Measurements from ENCODE around the gene RASGRP4. TPM values are rescaled to one million over a fixed set of nuclear protein-coding genes. Genes with fewer than 3 reads are reported as not detected.
"Not testable (repeated sequence)": the region's sequence is repeated elsewhere in the genome, so short reads cannot be mapped to it uniquely, and the experiment has no call there.

Gene RASGRP4, protein sequence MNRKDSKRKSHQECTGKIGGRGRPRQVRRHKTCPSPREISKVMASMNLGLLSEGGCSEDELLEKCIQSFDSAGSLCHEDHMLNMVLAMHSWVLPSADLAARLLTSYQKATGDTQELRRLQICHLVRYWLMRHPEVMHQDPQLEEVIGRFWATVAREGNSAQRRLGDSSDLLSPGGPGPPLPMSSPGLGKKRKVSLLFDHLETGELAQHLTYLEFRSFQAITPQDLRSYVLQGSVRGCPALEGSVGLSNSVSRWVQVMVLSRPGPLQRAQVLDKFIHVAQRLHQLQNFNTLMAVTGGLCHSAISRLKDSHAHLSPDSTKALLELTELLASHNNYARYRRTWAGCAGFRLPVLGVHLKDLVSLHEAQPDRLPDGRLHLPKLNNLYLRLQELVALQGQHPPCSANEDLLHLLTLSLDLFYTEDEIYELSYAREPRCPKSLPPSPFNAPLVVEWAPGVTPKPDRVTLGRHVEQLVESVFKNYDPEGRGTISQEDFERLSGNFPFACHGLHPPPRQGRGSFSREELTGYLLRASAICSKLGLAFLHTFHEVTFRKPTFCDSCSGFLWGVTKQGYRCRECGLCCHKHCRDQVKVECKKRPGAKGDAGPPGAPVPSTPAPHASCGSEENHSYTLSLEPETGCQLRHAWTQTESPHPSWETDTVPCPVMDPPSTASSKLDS
- total RNA-seq: not detected in 2 replicates

DNA sequence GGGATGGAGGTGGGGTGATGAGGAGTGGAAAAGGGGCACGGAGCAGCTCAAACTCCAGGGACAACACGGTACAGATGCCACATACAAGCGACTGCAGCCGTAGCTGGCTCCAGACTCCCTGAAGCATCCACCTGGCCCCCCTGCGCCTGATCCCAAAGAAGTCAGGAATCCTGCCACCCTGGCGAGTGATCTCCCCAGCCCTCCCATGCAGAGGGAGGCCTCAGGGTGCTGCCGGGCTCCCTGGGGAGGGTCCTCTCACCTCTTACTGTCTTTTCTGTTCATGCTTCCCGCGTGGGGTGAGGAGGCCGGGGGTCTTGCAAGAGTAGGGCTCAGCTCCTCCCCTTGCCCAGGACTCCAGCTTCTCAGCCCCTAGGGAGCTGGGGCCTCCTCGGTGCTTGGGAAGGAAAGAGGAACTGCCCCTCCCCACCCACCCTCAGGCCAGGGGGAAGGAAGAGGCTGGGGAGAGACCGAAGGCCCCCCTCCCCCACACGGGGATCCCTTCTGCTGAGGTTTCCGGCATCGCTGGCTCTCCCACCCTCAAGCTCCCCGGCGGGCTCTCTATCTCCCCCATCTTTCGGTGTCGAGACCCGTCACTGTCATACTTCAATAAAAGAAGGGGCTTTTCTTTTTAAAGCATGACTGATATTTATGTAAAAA lies at the start of gene RASGRP4:
Gene RASGRP4 (minus strand): TSS at position 410 of the 657 bp plus-strand sequence. CDS start 128 bp downstream, at position 282.
- DNase-seq (ENCODE audit: extremely low read depth, low read depth, low spot score): no peak

DNA sequence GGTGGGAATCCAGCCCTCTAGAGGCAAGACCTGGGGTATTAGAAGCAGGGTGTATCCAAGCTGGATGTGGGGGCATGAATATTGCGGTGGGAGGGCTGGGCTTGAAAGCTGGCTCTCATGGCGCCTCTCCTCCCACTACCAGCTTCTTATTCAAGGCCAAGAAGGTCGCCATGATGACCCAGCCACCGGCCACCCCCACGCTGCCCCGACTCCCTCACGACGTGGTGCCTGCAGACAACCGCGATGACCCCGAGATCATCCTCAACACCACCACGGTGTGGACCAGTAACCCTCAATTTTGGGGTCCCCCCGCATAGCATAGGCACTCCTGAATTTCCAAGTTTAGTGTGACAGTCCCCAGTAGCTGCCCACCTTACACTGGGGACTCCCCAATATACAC lies 49.2 kb upstream of the RASGRP4 start:
- DNase-seq (ENCODE audit: extremely low read depth, low read depth, low spot score): no peak

DNA sequence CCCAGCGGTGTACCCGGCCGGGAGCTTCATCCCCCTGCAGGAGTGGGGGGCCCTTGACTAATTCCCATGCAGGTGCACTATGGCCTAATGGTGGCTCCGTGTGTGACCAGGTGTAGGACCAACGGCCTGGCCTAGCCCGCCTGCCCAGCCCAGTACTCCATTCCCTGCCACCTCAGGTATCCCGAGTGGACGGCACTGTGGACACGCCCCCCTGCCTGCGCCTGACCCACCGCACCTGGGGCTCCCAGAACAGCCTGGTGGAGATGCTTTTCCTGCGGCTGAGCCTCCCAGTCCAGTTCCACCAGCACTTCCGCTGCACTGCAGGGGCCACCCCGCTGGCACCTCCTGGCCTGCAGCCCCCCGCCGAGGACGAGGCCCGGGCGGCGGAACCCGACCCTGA lies 47.2 kb upstream of the RASGRP4 start:
- DNase-seq (ENCODE audit: extremely low read depth, low read depth, low spot score): no peak

GRCh38 chr19:38472725-38473124 lies 46.7 kb upstream of the RASGRP4 start:
- not testable (repeated sequence) for DNase-seq (ENCODE audit: extremely low read depth, low read depth, low spot score)

DNA sequence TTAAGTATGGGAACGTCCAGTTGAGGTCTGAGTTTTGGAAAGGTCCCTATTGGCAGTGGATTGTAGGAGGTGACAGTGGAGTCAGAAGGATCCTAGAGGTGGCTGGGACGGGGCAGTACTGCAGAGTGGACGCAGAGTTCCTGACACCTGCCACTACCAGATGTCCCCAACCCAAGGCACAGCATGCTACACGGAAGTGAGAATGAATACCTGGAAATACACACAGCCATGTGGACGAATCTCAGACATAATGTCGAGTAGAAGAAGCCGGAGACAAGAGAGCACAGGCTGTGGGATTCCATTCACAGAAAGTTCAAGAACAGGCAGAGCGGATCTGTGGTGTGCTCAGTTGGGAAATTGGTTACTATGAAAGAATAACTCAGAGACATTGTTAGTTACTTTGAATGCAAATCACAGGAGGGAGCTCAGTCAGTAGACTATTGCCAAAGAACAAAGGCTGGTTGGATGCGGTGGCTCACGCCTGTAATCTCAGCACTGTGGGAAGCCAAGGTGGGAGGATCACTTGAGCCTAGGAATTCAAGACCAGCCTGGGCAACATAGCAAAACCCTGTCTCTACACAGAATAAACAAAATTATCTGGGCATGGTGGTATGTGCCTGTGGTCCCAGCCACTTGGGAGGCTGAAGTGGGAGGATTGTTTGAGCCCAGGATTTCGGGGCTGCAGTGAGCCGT lies 44.9 kb upstream of the RASGRP4 start:
- no peak for DNase-seq (ENCODE audit: extremely low read depth, low read depth, low spot score)

GRCh38 chr19:38469151-38469550 lies 43.1 kb upstream of the RASGRP4 start:
- DNase-seq (ENCODE audit: extremely low read depth, low read depth, low spot score): no peak

GRCh38 chr19:38467541-38468525 lies 41.8 kb upstream of the RASGRP4 start:
- DNase-seq (ENCODE audit: extremely low read depth, low read depth, low spot score): no peak

GRCh38 chr19:38466050-38466449 lies 40.0 kb upstream of the RASGRP4 start:
- no peak for DNase-seq (ENCODE audit: extremely low read depth, low read depth, low spot score)

DNA sequence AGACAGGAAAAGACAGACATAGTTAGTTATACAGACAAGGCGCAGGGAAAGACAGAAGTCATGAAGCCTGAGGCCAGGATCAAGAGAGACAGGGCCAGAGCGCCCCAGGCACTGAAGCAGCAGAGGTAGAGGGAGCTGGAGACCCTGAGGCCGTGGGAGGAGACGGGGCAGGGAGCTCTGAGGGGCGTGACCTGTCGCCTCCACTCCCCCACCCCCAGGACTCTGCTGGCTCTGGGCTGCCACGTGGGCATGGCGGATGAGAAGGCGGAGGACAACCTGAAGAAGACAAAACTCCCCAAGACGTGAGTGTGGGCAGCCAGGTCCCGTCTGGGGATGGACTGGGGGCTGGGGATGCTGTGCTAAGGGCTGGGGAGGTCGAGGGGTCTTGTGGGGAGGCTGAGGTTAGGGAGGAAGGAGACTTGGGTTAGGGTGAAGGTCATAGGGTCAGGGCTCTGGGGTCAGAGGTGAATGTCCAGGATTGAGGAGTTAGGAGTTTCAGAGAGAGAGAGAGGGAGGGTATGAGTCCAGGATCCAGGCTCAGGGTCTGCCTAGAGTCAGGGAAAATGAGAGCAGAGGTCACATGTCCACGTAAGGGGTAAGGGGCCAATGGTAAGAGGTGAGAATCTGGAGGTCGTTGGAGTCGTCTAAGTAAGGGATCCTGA lies 38.5 kb upstream of the RASGRP4 start:
- DNase-seq (ENCODE audit: extremely low read depth, low read depth, low spot score): no peak

DNA sequence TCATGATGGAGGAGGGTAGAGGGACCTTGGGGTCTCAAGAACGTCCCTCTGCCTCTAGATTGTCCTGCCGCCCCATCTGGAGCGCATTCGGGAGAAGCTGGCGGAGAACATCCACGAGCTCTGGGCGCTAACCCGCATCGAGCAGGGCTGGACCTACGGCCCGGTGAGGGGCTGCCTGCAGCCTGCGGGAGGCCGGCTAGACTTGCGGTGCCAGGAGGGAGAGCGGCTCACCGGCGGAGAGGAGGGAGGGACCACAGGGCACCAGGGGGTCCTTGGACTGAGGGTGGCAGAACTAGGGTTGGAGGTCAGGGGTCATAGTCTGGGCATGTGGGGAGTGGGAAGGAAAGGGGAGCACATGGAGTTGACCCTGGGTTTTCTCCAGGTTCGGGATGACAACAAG lies 37.3 kb upstream of the RASGRP4 start:
- no peak for DNase-seq (ENCODE audit: extremely low read depth, low read depth, low spot score)

DNA sequence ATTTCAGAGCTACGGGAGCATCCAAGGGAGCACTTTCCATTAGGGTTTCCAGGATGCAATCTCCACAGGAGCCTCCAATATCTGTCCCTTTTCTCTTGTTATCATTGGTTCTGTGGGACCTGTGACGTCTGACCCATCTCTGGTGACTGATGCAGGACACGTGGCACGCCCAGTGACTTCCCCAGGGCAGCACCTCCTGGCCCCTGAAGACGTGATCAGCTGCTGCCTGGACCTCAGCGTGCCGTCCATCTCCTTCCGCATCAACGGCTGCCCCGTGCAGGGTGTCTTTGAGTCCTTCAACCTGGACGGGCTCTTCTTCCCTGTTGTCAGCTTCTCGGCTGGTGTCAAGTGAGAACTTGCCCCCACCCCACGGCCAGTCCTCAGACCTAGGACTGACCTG lies 33.0 kb upstream of the RASGRP4 start:
- DNase-seq (ENCODE audit: extremely low read depth, low read depth, low spot score): no peak

GRCh38 chr19:38457690-38458405 lies 31.8 kb upstream of the RASGRP4 start:
- no peak for DNase-seq (ENCODE audit: extremely low read depth, low read depth, low spot score)

GRCh38 chr19:38457202-38457601 lies 31.2 kb upstream of the RASGRP4 start:
- DNase-seq (ENCODE audit: extremely low read depth, low read depth, low spot score): no peak

GRCh38 chr19:38455031-38455430 lies 29.0 kb upstream of the RASGRP4 start:
- no peak for DNase-seq (ENCODE audit: extremely low read depth, low read depth, low spot score)

DNA sequence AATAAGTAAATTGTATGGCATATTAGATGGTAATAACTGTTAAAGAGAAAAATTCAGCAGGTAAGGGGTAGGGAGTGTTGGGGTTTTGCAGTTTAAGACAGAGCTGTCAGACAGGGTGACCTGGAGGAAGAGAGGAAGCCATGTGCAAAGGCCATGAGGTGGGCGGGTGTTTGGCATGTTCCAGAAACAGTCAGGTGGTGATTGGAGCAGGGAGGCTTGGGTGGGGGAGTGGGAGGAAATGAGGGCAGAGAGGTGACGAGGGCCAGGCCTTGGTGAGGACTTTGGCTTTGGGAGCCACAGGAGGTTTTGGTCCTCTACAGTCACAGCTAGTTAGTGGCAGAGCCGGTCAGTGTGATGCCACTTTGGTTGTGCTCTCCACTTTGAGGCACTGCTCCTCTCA lies 27.6 kb upstream of the RASGRP4 start:
- DNase-seq (ENCODE audit: extremely low read depth, low read depth, low spot score): no peak

GRCh38 chr19:38452430-38453366 lies 26.7 kb upstream of the RASGRP4 start:
- DNase-seq (ENCODE audit: extremely low read depth, low read depth, low spot score): no peak

- DNase-seq (ENCODE audit: extremely low read depth, low read depth, low spot score): no peak
Measured at GRCh38 chr19:38451629-38452028, 25.6 kb upstream of the RASGRP4 start.

- no peak for DNase-seq (ENCODE audit: extremely low read depth, low read depth, low spot score)
Measured at GRCh38 chr19:38451036-38451435, 25.0 kb upstream of the RASGRP4 start.
